Measurements from ENCODE around the gene IZUMO2.
"Not testable (repeated sequence)": the region's sequence is repeated elsewhere in the genome, so short reads cannot be mapped to it uniquely, and the experiment has no call there.

Gene IZUMO2

DNA sequence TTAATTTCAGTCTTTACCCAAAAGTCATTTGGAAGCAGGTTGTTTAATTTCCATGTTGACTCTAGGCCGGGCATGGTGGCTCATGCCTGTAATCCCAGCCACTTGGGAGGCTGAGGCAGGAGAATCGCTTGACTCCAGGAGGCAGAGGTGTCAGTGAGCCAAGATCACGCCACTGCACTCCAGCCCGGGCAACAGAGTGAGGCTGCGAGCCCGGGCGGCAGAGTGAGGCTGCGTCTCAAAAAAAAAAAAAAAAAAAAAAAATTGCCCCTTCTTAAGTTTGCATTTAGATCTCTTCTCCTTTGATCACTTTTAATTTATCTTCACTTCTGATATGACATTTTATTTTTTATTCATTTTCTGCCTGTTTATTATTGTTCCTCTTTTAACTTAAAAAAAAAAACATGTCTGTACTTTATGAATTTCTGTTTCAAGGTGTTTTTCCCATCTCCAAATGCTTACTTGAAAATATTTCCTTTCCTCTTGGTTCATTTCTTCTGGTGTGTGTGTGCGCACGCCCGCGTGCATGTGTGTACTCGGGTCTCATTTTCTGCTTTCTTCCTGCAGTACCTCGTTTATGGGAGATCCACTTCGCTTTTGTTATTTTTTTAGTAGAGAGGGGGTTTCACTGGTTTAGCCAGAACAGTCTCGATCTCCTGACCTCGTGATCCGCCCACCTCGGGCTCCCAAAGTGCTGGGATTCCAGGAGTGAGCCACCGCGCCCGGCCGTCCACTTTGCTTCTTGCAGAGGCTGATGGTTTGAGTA lies 26.3 kb downstream of the IZUMO2 start:
- DNase-seq (ENCODE audit: low read depth in 1 of 2, low spot score in 1 of 2), result not testable (repeated sequence)

DNA sequence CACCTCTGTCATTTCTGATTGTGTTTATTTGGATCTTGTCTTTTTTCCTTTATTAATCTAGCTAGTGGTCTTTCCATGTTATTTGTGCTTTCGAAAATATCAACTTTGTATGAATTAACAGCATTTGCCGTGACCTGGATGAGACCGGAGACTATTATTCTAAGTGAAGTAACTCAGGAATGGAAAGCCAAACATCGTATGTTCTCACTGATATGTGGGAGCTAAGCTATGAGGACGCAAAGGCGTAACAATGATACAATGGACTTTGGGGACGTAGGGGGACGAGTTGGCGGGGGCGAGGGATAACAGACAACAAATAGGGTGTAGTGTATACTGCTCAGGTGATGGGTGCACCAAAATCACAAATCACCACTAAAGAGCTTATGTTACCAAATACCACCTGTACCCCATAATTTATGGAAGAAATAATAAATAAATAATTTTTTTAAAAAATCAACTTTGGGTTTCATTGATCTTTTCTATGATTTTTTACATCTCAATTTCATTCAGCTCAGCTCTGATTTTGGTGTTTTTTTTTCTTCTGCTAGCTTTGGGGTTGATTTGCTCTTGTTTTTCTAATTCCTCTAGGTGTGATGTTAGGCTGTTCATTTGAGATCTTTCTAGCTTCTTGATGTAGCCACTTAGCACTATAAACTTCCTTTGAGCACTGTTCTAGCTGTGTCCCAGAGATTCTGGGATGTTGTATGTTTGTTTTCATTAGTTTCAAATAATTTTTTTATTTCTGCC lies 27.1 kb downstream of the IZUMO2 start:
- not testable (repeated sequence) for DNase-seq (ENCODE audit: low read depth in 1 of 2, low spot score in 1 of 2)

GRCh38 chr19:50134777-50135719 lies 28.0 kb downstream of the IZUMO2 start:
- DNase-seq (ENCODE audit: low read depth in 1 of 2, low spot score in 1 of 2), result not testable (repeated sequence)

DNA sequence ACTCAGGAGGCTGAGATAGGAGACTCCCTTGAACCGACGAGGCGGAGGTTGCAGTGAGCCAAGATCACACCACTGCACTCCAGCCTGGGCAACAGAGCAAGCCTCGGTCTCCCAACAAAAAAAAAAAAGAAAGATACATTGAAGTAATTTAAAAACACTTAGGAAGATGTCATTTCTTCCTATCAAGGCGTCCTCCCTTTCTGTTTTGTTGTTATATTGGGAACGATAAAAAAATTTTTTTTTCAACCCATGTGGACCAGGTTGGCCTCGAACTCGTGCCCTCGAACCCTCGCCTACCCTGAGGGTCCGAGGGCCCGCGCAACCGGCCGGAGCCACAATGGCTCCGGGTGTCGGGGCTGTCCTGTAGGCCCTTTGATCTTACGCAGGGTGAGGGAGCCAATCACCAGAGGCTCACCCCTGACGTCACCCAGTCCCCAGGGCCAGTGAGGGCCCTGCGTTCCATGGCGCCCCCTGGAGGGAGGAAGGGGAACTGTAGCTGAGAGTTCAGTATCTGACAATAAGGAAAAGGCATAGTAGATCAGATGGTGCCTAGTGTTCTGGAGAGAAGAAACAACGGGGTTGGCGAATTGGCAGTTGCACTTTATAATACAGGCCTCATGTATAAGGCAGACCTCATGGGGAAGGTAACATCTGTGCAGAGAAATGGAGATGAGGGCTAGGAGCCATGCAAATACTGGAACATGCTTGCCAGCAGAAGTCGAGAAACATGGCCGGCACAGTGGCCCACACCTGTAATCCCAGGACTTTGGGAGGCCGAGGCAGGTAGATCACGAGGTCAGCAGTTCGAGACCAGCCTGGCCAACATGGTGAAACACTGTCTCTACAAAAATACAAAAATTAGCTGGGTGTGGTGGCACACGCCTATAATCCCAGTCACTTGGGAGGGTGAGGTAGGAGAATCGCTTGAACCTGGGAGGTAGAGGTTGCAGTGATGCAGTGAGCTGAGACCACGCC lies 29.3 kb downstream of the IZUMO2 start:
- DNase-seq (ENCODE audit: low read depth in 1 of 2, low spot score in 1 of 2), result not testable (repeated sequence)

DNA sequence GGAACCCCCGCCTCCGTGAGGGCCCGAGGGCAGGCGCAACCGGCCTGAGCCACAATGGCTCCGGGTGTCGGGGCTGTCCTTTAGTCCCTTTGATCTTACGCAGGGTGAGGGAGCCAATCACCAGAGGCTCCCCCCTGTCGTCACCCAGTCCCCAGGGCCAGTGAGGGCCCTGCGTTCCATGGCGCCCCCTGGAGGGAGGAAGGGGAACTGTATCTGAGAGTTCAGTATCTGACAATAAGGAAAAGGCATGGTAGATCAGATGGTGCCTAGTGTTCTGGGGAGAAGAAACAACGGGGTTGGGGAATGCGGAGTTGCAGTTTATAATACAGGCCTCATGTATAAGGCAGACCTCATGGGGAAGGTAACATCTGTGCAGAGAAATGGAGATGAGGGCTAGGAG lies 59.1 kb downstream of the IZUMO2 start:
- not testable (repeated sequence) for DNase-seq (ENCODE audit: low read depth in 1 of 2, low spot score in 1 of 2)

GRCh38 chr19:50103405-50103804 lies 59.7 kb downstream of the IZUMO2 start:
- DNase-seq (ENCODE audit: low read depth in 1 of 2, low spot score in 1 of 2), result not testable (repeated sequence)
